ENCODE results near the gene NLRC5. TPM values are rescaled to one million over a fixed set of nuclear protein-coding genes. Genes with fewer than 3 reads are reported as not detected.

The NLRC5 gene
- total RNA-seq, 1 donor, result 44.0 TPM

GRCh38 chr16:57023541-57024249 is 34.3 kb downstream of the NLRC5 start:
- no peak overlapping the region for H3K4me3 ChIP-seq (ENCODE audit: low read depth, low read length)
- no peak for DNase-seq (ENCODE audit: low read depth)
- TF ChIP-seq, protein P1, sequence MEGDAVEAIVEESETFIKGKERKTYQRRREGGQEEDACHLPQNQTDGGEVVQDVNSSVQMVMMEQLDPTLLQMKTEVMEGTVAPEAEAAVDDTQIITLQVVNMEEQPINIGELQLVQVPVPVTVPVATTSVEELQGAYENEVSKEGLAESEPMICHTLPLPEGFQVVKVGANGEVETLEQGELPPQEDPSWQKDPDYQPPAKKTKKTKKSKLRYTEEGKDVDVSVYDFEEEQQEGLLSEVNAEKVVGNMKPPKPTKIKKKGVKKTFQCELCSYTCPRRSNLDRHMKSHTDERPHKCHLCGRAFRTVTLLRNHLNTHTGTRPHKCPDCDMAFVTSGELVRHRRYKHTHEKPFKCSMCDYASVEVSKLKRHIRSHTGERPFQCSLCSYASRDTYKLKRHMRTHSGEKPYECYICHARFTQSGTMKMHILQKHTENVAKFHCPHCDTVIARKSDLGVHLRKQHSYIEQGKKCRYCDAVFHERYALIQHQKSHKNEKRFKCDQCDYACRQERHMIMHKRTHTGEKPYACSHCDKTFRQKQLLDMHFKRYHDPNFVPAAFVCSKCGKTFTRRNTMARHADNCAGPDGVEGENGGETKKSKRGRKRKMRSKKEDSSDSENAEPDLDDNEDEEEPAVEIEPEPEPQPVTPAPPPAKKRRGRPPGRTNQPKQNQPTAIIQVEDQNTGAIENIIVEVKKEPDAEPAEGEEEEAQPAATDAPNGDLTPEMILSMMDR (IDR thresholded peaks at IDR 0.05; ENCODE audit: insufficient read depth, low read depth, low read length), result no peak

GRCh38 chr16:57024894-57025680 is 35.7 kb downstream of the NLRC5 start:
- H3K4me3 ChIP-seq (ENCODE audit: low read depth, low read length), result no peak overlapping the region
- TF ChIP-seq, protein P1 (IDR thresholded peaks at IDR 0.05; ENCODE audit: insufficient read depth, low read depth, low read length), result no peak
- DNase-seq (ENCODE audit: low read depth), result no peak

GRCh38 chr16:57025941-57026777 is 36.8 kb downstream of the NLRC5 start:
- TF ChIP-seq, protein P1 (IDR thresholded peaks at IDR 0.05; ENCODE audit: insufficient read depth, low read depth, low read length), result no peak
- H3K4me3 ChIP-seq (ENCODE audit: low read depth, low read length), result no peak overlapping the region
- no peak for DNase-seq (ENCODE audit: low read depth)

DNA sequence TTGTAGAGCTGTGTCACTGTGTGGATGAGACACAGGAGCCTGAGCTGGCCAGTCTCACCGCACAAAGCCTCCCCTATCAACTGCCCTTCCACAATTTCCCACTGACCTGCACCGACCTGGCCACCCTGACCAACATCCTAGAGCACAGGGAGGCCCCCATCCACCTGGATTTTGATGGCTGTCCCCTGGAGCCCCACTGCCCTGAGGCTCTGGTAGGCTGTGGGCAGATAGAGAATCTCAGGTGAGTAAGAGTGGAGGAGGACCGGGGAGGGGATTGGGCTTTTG is 37.4 kb downstream of the NLRC5 start:
- H3K4me3 ChIP-seq (ENCODE audit: low read depth, low read length), result no peak overlapping the region
- DNase-seq (ENCODE audit: low read depth), result no peak
- TF ChIP-seq, protein P1 (IDR thresholded peaks at IDR 0.05; ENCODE audit: insufficient read depth, low read depth, low read length), result no peak

- no peak for DNase-seq (ENCODE audit: low read depth)
- TF ChIP-seq, protein P1 (IDR thresholded peaks at IDR 0.05; ENCODE audit: insufficient read depth, low read depth, low read length), result no peak
- H3K4me3 ChIP-seq (ENCODE audit: low read depth, low read length), result no peak overlapping the region
Observed at GRCh38 chr16:57027067-57027466, 37.7 kb downstream of the NLRC5 start.

- DNase-seq (ENCODE audit: low read depth), result no peak
- TF ChIP-seq, protein P1 (IDR thresholded peaks at IDR 0.05; ENCODE audit: insufficient read depth, low read depth, low read length), result no peak
- no peak overlapping the region for H3K4me3 ChIP-seq (ENCODE audit: low read depth, low read length)
Observed at GRCh38 chr16:57028086-57028485, 38.7 kb downstream of the NLRC5 start.
